ENCODE results near the gene RBBP8NL. TPM values are rescaled to one million over a fixed set of nuclear protein-coding genes. Genes with fewer than 3 reads are reported as not detected.

RBBP8NL gene
- polyA plus RNA-seq, 5 donors, result 2.7 to 4.4 (median 3.5) TPM

GRCh38 chr20:62363920-62364851 is 63.2 kb downstream of the RBBP8NL start:
- no peak for DNase-seq

GRCh38 chr20:62362991-62363919 is 64.1 kb downstream of the RBBP8NL start:
- no peak for DNase-seq

- DNase-seq, result no peak
These were observed 64.8 kb downstream of the RBBP8NL start for GRCh38 chr20:62362590-62362940.

GRCh38 chr20:62361799-62362589 is 65.3 kb downstream of the RBBP8NL start:
- no peak for DNase-seq

- DNase-seq, result no peak
These were observed 66.2 kb downstream of the RBBP8NL start for GRCh38 chr20:62360854-62361798.

Other genes starting within 250 kb of the RBBP8NL start
- 10 to 100 TPM; 25.1 to 37.7 (median 32.4) TPM for gene MTG2, start 244.5 kb downstream of the RBBP8NL start, polyA plus RNA-seq (ENCODE audit: insufficient read depth in 1 of 5, insufficient read length in 5 of 5, low replicate concordance in 1 of 5)
- under 1 TPM in 1 of 5 donors, not detected in 4; 0.06 TPM for gene HRH3, start 207.3 kb downstream of the RBBP8NL start, polyA plus RNA-seq (ENCODE audit: insufficient read depth in 1 of 5, insufficient read length in 5 of 5, low replicate concordance in 1 of 5)
- gene OSBPL2, start 189.0 kb downstream of the RBBP8NL start, polyA plus RNA-seq (ENCODE audit: insufficient read depth in 1 of 5, insufficient read length in 5 of 5, low replicate concordance in 1 of 5), result 10 to 100 TPM; 25.8 to 32.7 (median 29.1) TPM
- gene ADRM1, start 124.5 kb downstream of the RBBP8NL start, polyA plus RNA-seq (ENCODE audit: insufficient read depth in 1 of 5, insufficient read length in 5 of 5, low replicate concordance in 1 of 5), result 10 to 100 TPM; 29.0 to 68.3 (median 37.5) TPM
- 100 to 1,000 TPM in 3 of 5 donors, 10 to 100 TPM in 2; 92.3 to 207 (median 148) TPM for gene LAMA5, start 60.2 kb downstream of the RBBP8NL start, polyA plus RNA-seq (ENCODE audit: insufficient read depth in 1 of 5, insufficient read length in 5 of 5, low replicate concordance in 1 of 5)
- 1,000 to 10,000 TPM in 1 of 5 donors, 100 to 1,000 TPM in 4; 870 to 1,387 (median 940) TPM for gene RPS21, start 40.4 kb downstream of the RBBP8NL start, polyA plus RNA-seq (ENCODE audit: insufficient read depth in 1 of 5, insufficient read length in 5 of 5, low replicate concordance in 1 of 5)
- gene CABLES2, start 20.3 kb downstream of the RBBP8NL start, polyA plus RNA-seq (ENCODE audit: insufficient read depth in 1 of 5, insufficient read length in 5 of 5, low replicate concordance in 1 of 5), result 10 to 100 TPM; 11.9 to 14.8 (median 14.7) TPM
- gene GATA5, start 48.5 kb upstream of the RBBP8NL start, polyA plus RNA-seq (ENCODE audit: insufficient read depth in 1 of 5, insufficient read length in 5 of 5, low replicate concordance in 1 of 5), result 10 to 100 TPM; 25.6 to 46.6 (median 34.3) TPM
- gene SLCO4A1, start 215.0 kb upstream of the RBBP8NL start, polyA plus RNA-seq (ENCODE audit: insufficient read depth in 1 of 5, insufficient read length in 5 of 5, low replicate concordance in 1 of 5), result under 1 TPM; 0.46 to 0.69 (median 0.54) TPM